ENCODE data around the gene PHF10.
A peak's percentile ranks its signal among the peaks of the same experiment; 100 is the strongest.
"Not testable (repeated sequence)": the region's sequence is repeated elsewhere in the genome, so short reads cannot be mapped to it uniquely, and the experiment has no call there.

PHF10 gene

GRCh38 chr6:169724494-169725124 lies at the start of gene PHF10:
Gene PHF10 (minus strand): TSS chr6:169724500. CDS start chr6:169723931, 569 bp downstream.
- no peaks in the 10 kb centered on the region for H3K27me3 Mint-ChIP-seq (ENCODE audit: low read depth)
- peaks cover 42% of the 10 kb centered on the region for H3K4me1 Mint-ChIP-seq
- H3K4me3 Mint-ChIP-seq: peak within 1 kb of the TSS; percentile 90 to 97 (median 96)
- TF ChIP-seq CTCF (IDR thresholded peaks at IDR 0.05; ENCODE audit: unreplicated experiment in 3 of 3): no peak
- no peaks in the 10 kb centered on the region for H3K9me3 Mint-ChIP-seq
- peak within 1 kb of the TSS; percentile 97 to 98 (median 98) for H3K27ac Mint-ChIP-seq
- peaks cover 5% of the 10 kb centered on the region for H3K36me3 Mint-ChIP-seq (ENCODE audit: low read depth)

GRCh38 chr6:169766921-169767736 lies 42.8 kb upstream of the PHF10 start:
- no peak for TF ChIP-seq CTCF (IDR thresholded peaks at IDR 0.05; ENCODE audit: unreplicated experiment in 3 of 3)
- Mint-ChIP-seq H3K27me3 (ENCODE audit: low read depth) (no peaks in the 10 kb centered on the region), H3K9me3 (no peaks in the 10 kb centered on the region), H3K27ac (no peak overlapping the region), H3K4me3 (no peak overlapping the region), H3K4me1 (peaks cover 18% of the 10 kb centered on the region), H3K36me3 (ENCODE audit: low read depth) (peaks cover 53% of the 10 kb centered on the region)

GRCh38 chr6:169766232-169766631 lies 41.9 kb upstream of the PHF10 start:
- H3K27ac Mint-ChIP-seq: peak overlapping the region in 1 of 3 experiments; percentile 34
- no peaks in the 10 kb centered on the region for H3K9me3 Mint-ChIP-seq
- no peak overlapping the region for H3K4me3 Mint-ChIP-seq
- H3K36me3 Mint-ChIP-seq (ENCODE audit: low read depth): peaks cover 49% of the 10 kb centered on the region
- no peak for TF ChIP-seq CTCF (IDR thresholded peaks at IDR 0.05; ENCODE audit: unreplicated experiment in 3 of 3)
- no peaks in the 10 kb centered on the region for H3K27me3 Mint-ChIP-seq (ENCODE audit: low read depth)
- H3K4me1 Mint-ChIP-seq: peaks cover 18% of the 10 kb centered on the region

- H3K4me3 Mint-ChIP-seq; H3K9me3 Mint-ChIP-seq; H3K27ac Mint-ChIP-seq; H3K27me3 Mint-ChIP-seq (ENCODE audit: low read depth): not testable (repeated sequence)
- peaks cover 51% of the 10 kb centered on the region for H3K36me3 Mint-ChIP-seq (ENCODE audit: low read depth)
- peaks cover 18% of the 10 kb centered on the region for H3K4me1 Mint-ChIP-seq
These were observed 41.5 kb upstream of the PHF10 start for GRCh38 chr6:169765789-169766188.

GRCh38 chr6:169763881-169764280 lies 39.6 kb upstream of the PHF10 start:
- Mint-ChIP-seq H3K9me3 (no peaks in the 10 kb centered on the region), H3K27me3 (ENCODE audit: low read depth) (no peaks in the 10 kb centered on the region), H3K4me1 (peaks cover 18% of the 10 kb centered on the region), H3K4me3 (no peak overlapping the region), H3K27ac (peak overlapping the region in 2 of 3 experiments; percentile 46 to 62), H3K36me3 (ENCODE audit: low read depth) (peaks cover 63% of the 10 kb centered on the region)
- no peak for TF ChIP-seq CTCF (IDR thresholded peaks at IDR 0.05; ENCODE audit: unreplicated experiment in 3 of 3)

GRCh38 chr6:169763308-169763707 lies 39.0 kb upstream of the PHF10 start:
- Mint-ChIP-seq H3K9me3 (no peaks in the 10 kb centered on the region), H3K27ac (peak overlapping the region in 1 of 3 experiments; percentile 62), H3K4me1 (peaks cover 18% of the 10 kb centered on the region), H3K27me3 (ENCODE audit: low read depth) (no peaks in the 10 kb centered on the region), H3K36me3 (ENCODE audit: low read depth) (peaks cover 68% of the 10 kb centered on the region), H3K4me3 (no peak overlapping the region)
- TF ChIP-seq CTCF (IDR thresholded peaks at IDR 0.05; ENCODE audit: unreplicated experiment in 3 of 3): no peak

Data from nephron (organoid).